ENCODE data around the gene DDX4. TPM values are rescaled to one million over a fixed set of nuclear protein-coding genes. Genes with fewer than 3 reads are reported as not detected.

Gene DDX4
- total and polyA plus RNA-seq, 9 of the 15 experiments (the other 6 are each of a cell fraction or from before 2014, with no cell fraction given): not detected

GRCh38 chr5:55750499-55750898, 12.6 kb downstream of the DDX4 start (continued):
- TF ChIP-seq CHAMP1 (IDR thresholded peaks at IDR 0.05) (no peak), PURB (CRISPR knock-in tag; IDR thresholded peaks at IDR 0.05; ENCODE audit: low read depth) (no peak), PHB (CRISPR knock-in tag; IDR thresholded peaks at IDR 0.05) (no peak), MTA1 (IDR thresholded peaks at IDR 0.05; ENCODE audit: borderline replicate concordance) (no peak), TCF15 (CRISPR knock-in tag; IDR thresholded peaks at IDR 0.05) (no peak), ZNF77 (CRISPR knock-in tag; IDR thresholded peaks at IDR 0.05) (no peak)
- TF ChIP-seq, protein P1, sequence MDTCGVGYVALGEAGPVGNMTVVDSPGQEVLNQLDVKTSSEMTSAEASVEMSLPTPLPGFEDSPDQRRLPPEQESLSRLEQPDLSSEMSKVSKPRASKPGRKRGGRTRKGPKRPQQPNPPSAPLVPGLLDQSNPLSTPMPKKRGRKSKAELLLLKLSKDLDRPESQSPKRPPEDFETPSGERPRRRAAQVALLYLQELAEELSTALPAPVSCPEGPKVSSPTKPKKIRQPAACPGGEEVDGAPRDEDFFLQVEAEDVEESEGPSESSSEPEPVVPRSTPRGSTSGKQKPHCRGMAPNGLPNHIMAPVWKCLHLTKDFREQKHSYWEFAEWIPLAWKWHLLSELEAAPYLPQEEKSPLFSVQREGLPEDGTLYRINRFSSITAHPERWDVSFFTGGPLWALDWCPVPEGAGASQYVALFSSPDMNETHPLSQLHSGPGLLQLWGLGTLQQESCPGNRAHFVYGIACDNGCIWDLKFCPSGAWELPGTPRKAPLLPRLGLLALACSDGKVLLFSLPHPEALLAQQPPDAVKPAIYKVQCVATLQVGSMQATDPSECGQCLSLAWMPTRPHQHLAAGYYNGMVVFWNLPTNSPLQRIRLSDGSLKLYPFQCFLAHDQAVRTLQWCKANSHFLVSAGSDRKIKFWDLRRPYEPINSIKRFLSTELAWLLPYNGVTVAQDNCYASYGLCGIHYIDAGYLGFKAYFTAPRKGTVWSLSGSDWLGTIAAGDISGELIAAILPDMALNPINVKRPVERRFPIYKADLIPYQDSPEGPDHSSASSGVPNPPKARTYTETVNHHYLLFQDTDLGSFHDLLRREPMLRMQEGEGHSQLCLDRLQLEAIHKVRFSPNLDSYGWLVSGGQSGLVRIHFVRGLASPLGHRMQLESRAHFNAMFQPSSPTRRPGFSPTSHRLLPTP (IDR thresholded peaks at IDR 0.05; ENCODE audit: borderline replicate concordance, extremely low read depth, insufficient read length): no peak
- TF ChIP-seq, protein P2, sequence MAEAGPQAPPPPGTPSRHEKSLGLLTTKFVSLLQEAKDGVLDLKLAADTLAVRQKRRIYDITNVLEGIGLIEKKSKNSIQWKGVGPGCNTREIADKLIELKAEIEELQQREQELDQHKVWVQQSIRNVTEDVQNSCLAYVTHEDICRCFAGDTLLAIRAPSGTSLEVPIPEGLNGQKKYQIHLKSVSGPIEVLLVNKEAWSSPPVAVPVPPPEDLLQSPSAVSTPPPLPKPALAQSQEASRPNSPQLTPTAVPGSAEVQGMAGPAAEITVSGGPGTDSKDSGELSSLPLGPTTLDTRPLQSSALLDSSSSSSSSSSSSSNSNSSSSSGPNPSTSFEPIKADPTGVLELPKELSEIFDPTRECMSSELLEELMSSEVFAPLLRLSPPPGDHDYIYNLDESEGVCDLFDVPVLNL (CRISPR knock-in tag; IDR thresholded peaks at IDR 0.05; ENCODE audit: low read depth): no peak
